ENCODE data around the gene PPFIA1. TPM values are rescaled to one million over a fixed set of nuclear protein-coding genes. Genes with fewer than 3 reads are reported as not detected.

The PPFIA1 gene
- polyA plus RNA-seq, 1 of the 3 experiments (the other 2 are of a cell fraction): 37.4 TPM

GRCh38 chr11:70306586-70307033 lies 36.1 kb downstream of the PPFIA1 start:
- 0 out of 2 replicates have a peak, but pooled peaks cover 5% of the 10 kb centered on the region for H4K20me1 ChIP-seq (ENCODE audit: insufficient read depth)
- H3K79me2 ChIP-seq (ENCODE audit: insufficient read depth): peaks cover 58% of the 10 kb centered on the region
- no peaks in the 10 kb centered on the region for H3K9me2 ChIP-seq
- WGBS (ENCODE audit: low lambda C conversion rate): 88% methylated on average over 4 of the region's 4 CpGs
- H3K9ac ChIP-seq: no peak overlapping the region
- H3K36me3 ChIP-seq (replicated peaks in 1 of 2; ENCODE audit: control insufficient read depth in 1 of 2, insufficient read depth in 2 of 2, low read length in 1 of 2): peaks cover 0 to 9% of the 10 kb centered on the region in 2 experiments
- H3K9me3 ChIP-seq: no peaks in the 10 kb centered on the region
- no peak for TF ChIP-seq FOXM1 (IDR thresholded peaks at IDR 0.05; ENCODE audit: low read depth)
- no peak for TF ChIP-seq JUND (IDR thresholded peaks at IDR 0.05)
- TF ChIP-seq TAF1 (IDR thresholded peaks at IDR 0.05; ENCODE audit: borderline replicate concordance, low read depth, low read length): no peak
- TF ChIP-seq POLR2AphosphoS5 (IDR thresholded peaks at IDR 0.05; ENCODE audit: low read depth, low read length): no peak
- H2AFZ ChIP-seq (ENCODE audit: low read depth): no peak overlapping the region
- peaks cover 5 to 7% of the 10 kb centered on the region in 2 experiments; a peak in 2 of 4 replicates for H3K4me1 ChIP-seq (ENCODE audit: control insufficient read depth in 1 of 2, insufficient read depth in 2 of 2, low read depth in 1 of 2, low read length in 1 of 2)
- DNase-seq: no peak
- H3K27me3 ChIP-seq (ENCODE audit: insufficient read depth): no peaks in the 10 kb centered on the region
- CTCF ChIA-PET: no interaction called here
- no peak overlapping the region for H3K27ac ChIP-seq (ENCODE audit: low read depth in 2 of 2, low read length in 1 of 2)
- POLR2A ChIA-PET: no interaction called here
- peaks cover 13% of the 10 kb centered on the region for H3F3A ChIP-seq (replicated peaks; ENCODE audit: insufficient read depth)
- H3K4me3 ChIP-seq (ENCODE audit: low read depth in 2 of 2, low read length in 1 of 2): no peak overlapping the region
- H3K4me2 ChIP-seq: no peak overlapping the region

DNA sequence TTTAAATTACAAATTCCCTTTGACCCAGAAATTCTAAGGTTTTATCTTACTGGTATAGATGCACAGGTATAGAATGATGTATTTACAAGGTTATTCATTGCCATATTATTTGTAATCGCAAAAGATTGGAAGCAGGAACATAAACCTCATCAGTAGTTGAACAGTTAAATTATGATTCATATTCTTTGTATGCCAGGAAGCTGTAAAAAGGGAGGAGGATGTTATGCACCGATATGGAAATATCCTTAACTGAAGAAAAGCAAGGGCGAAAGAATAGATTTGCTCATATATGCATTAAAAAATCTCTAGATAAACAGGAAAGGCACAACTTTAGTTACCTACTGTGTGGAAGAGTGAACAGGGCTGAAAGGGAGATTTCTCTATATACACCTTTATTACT lies 36.7 kb downstream of the PPFIA1 start:
- ChIA-PET CTCF (no interaction called here), POLR2A (no interaction called here)
- Histone ChIP-seq H3K4me2 (no peak overlapping the region), H3K9me3 (no peaks in the 10 kb centered on the region), H3K4me1 (ENCODE audit: control insufficient read depth in 1 of 2, insufficient read depth in 2 of 2, low read depth in 1 of 2, low read length in 1 of 2) (peaks cover 3 to 5% of the 10 kb centered on the region in 2 experiments; a peak in 2 of 4 replicates), H3K27me3 (ENCODE audit: insufficient read depth) (no peaks in the 10 kb centered on the region), H3K9ac (no peak overlapping the region), H2AFZ (ENCODE audit: low read depth) (no peak overlapping the region), H3K4me3 (ENCODE audit: low read depth in 2 of 2, low read length in 1 of 2) (no peak overlapping the region), H3F3A (replicated peaks; ENCODE audit: insufficient read depth) (peaks cover 13% of the 10 kb centered on the region), H3K27ac (ENCODE audit: low read depth in 2 of 2, low read length in 1 of 2) (no peak overlapping the region), H3K36me3 (replicated peaks in 1 of 2; ENCODE audit: control insufficient read depth in 1 of 2, insufficient read depth in 2 of 2, low read length in 1 of 2) (peaks cover 0 to 9% of the 10 kb centered on the region in 2 experiments), H3K79me2 (ENCODE audit: insufficient read depth) (peaks cover 61% of the 10 kb centered on the region), H4K20me1 (ENCODE audit: insufficient read depth) (0 out of 2 replicates have a peak, but pooled peaks cover 5% of the 10 kb centered on the region), H3K9me2 (no peaks in the 10 kb centered on the region)
- WGBS (ENCODE audit: low lambda C conversion rate): 57% methylated on average over 3 of the region's 3 CpGs
- no peak for DNase-seq
- peak; percentile 54; the same call in 1 of the 2 replicates for TF ChIP-seq FOSL2 (IDR thresholded peaks at IDR 0.05; ENCODE audit: borderline replicate concordance, low read depth)
- no peak for TF ChIP-seq FOXM1 (IDR thresholded peaks at IDR 0.05; ENCODE audit: low read depth)

- CTCF ChIA-PET: interaction anchor here (2.4 kb wide), 1 partner anchor 11 kb away, joined by 6 read pairs; no protein-coding TSS in a partner anchor
- H3K9ac ChIP-seq: no peak overlapping the region
- no peaks in the 10 kb centered on the region for H3K9me3 ChIP-seq
- H3K4me3 ChIP-seq (ENCODE audit: low read depth in 2 of 2, low read length in 1 of 2): no peak overlapping the region
- H4K20me1 ChIP-seq (ENCODE audit: insufficient read depth): no peaks in the 10 kb centered on the region
- no peak for DNase-seq
- 93% methylated on average over 4 of the region's 4 CpGs for WGBS (ENCODE audit: low lambda C conversion rate)
- H3K4me1 ChIP-seq (ENCODE audit: control insufficient read depth in 1 of 2, insufficient read depth in 2 of 2, low read depth in 1 of 2, low read length in 1 of 2): peaks cover 0 to 2% of the 10 kb centered on the region in 2 experiments; a peak in 1 of 4 replicates
- no peak overlapping the region for H3K4me2 ChIP-seq
- H3F3A ChIP-seq (replicated peaks; ENCODE audit: insufficient read depth): peaks cover 6% of the 10 kb centered on the region
- TF ChIP-seq PBX3 (IDR thresholded peaks at IDR 0.05) (no peak), RFX5 (IDR thresholded peaks at IDR 0.05; ENCODE audit: low read length) (no peak), MEF2A (IDR thresholded peaks at IDR 0.05; ENCODE audit: borderline replicate concordance, low read depth) (no peak), USF2 (IDR thresholded peaks at IDR 0.05; ENCODE audit: borderline replicate concordance, low read depth, low read length) (no peak)
- TF ChIP-seq, protein P1, sequence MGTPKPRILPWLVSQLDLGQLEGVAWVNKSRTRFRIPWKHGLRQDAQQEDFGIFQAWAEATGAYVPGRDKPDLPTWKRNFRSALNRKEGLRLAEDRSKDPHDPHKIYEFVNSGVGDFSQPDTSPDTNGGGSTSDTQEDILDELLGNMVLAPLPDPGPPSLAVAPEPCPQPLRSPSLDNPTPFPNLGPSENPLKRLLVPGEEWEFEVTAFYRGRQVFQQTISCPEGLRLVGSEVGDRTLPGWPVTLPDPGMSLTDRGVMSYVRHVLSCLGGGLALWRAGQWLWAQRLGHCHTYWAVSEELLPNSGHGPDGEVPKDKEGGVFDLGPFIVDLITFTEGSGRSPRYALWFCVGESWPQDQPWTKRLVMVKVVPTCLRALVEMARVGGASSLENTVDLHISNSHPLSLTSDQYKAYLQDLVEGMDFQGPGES (IDR thresholded peaks at IDR 0.05; ENCODE audit: low read depth, low read length): no peak
- no peaks in the 10 kb centered on the region for H3K9me2 ChIP-seq
- H3K79me2 ChIP-seq (ENCODE audit: insufficient read depth): peaks cover 38% of the 10 kb centered on the region
- H3K27me3 ChIP-seq (ENCODE audit: insufficient read depth): no peaks in the 10 kb centered on the region
- no peak overlapping the region for H3K27ac ChIP-seq (ENCODE audit: low read depth in 2 of 2, low read length in 1 of 2)
- peaks cover 0 to 9% of the 10 kb centered on the region in 2 experiments for H3K36me3 ChIP-seq (replicated peaks in 1 of 2; ENCODE audit: control insufficient read depth in 1 of 2, insufficient read depth in 2 of 2, low read length in 1 of 2)
- POLR2A ChIA-PET: no interaction called here
- H2AFZ ChIP-seq (ENCODE audit: low read depth): no peak overlapping the region
Observed at GRCh38 chr11:70311616-70312015, 41.1 kb downstream of the PPFIA1 start.
